IMR-90 (cell line): Measurements from ENCODE around the gene MGAT5B. TPM values are rescaled to one million over a fixed set of nuclear protein-coding genes. Genes with fewer than 3 reads are reported as not detected.

Experiments
- ATAC-seq: fragments of 200-7000 bp; cut with Tn5 transposase; 2 replicates; pipeline ENCODE4 v1.9.1; 2020; ENCODE audit warnings: low read depth, mild to moderate bottlenecking, moderate library complexity
- BruUV-seq: library from RNA; stranded (reverse); fragments of 400-500 nt; replicated peaks from 2 replicates; lab custom pipeline; 2021; lab: Mats Ljungman, UMichigan
- CTCF ChIA-PET: fragments of 300-600 bp; formaldehyde crosslinking; extraction: SDS; loops from one replicate; lab custom pipeline; 2021; ENCODE audit warnings: antibody characterized with exemption; lab: Yijun Ruan, JAX
- POLR2A ChIA-PET: fragments of 300-600 bp; sonication (Branson Sonifier 250); formaldehyde crosslinking; loops from one replicate; lab custom pipeline; 2022; ENCODE audit warnings: antibody characterized with exemption; ENCODE audit not compliant: unreplicated experiment; lab: Charles Lee
- DNase-seq: peaks from one replicate; pipeline ENCODE4 v3.0.0; 2013
- H2AFZ ChIP-seq: replicated peaks from 2 replicates; pipeline ENCODE3; 2013; ENCODE audit warnings: low read length, mild to moderate bottlenecking; ENCODE audit not compliant: poor library complexity
- H2AK5ac ChIP-seq: 2 replicates; pipeline ENCODE4 v1.6.1; 2013; ENCODE audit warnings: low read depth, low read length, inconsistent platforms
- H2AK9ac ChIP-seq: replicated peaks from 2 replicates; pipeline ENCODE3; 2013; ENCODE audit warnings: mild to moderate bottlenecking, low read depth, low read length, moderate library complexity; ENCODE audit not compliant: poor library complexity
- H2BK120ac ChIP-seq: 2 replicates; pipeline ENCODE4 v1.6.1; 2013; ENCODE audit warnings: low read depth, low read length, inconsistent platforms
- H2BK15ac ChIP-seq: 3 replicates; pipeline ENCODE4 v1.6.1; 2013; ENCODE audit warnings: low read depth, low read length, inconsistent platforms
- H2BK20ac ChIP-seq: 2 replicates; pipeline ENCODE4 v1.6.1; 2013; ENCODE audit warnings: low read depth, mild to moderate bottlenecking, inconsistent platforms, low read length, moderate library complexity
- H2BK5ac ChIP-seq: 2 replicates; pipeline ENCODE4 v1.6.1; 2013; ENCODE audit warnings: mild to moderate bottlenecking, low read depth, low read length, inconsistent platforms; ENCODE audit not compliant: poor library complexity, severe bottlenecking
- H3K14ac ChIP-seq: replicated peaks from 2 replicates; pipeline ENCODE4 v1.6.1; 2013; ENCODE audit warnings: low read depth, low read length, inconsistent platforms
- H3K18ac ChIP-seq: 2 replicates; pipeline ENCODE4 v1.6.1; 2013; ENCODE audit warnings: low read depth, low read length, control low read depth
- H3K23ac ChIP-seq: 2 replicates; pipeline ENCODE4 v1.6.1; 2013; ENCODE audit warnings: low read depth, low read length, inconsistent platforms
- H3K27ac ChIP-seq: 2 replicates; pipeline ENCODE4 v1.5.1; 2013; ENCODE audit warnings: mild to moderate bottlenecking, control low read depth, low read length; ENCODE audit not compliant: insufficient read depth
- H3K27me3 ChIP-seq: 2 replicates; pipeline ENCODE4 v1.6.1; 2013; ENCODE audit warnings: low read length; ENCODE audit not compliant: control insufficient read depth, insufficient read depth
- H3K36me3 ChIP-seq: 2 replicates; pipeline ENCODE4 v1.6.1; 2013; ENCODE audit warnings: low read length, mixed read lengths; ENCODE audit not compliant: control insufficient read depth, insufficient read depth
- H3K4ac ChIP-seq: 2 replicates; pipeline ENCODE4 v1.6.1; 2013; ENCODE audit warnings: low read depth, low read length, inconsistent platforms
- H3K4me1 ChIP-seq: 2 replicates; pipeline ENCODE4 v1.6.1; 2013; ENCODE audit warnings: low read length, mixed read lengths; ENCODE audit not compliant: control insufficient read depth, insufficient read depth
- H3K4me2 ChIP-seq: 2 replicates; pipeline ENCODE4 v1.6.1; 2013; ENCODE audit warnings: low read depth, mild to moderate bottlenecking, control low read depth, low read length, moderate library complexity
- H3K4me3 ChIP-seq: 2 replicates; pipeline ENCODE4 v1.5.1; 2013; ENCODE audit warnings: low read depth, mild to moderate bottlenecking, control low read depth, low read length, moderate library complexity; ENCODE audit not compliant: insufficient read depth
- H3K56ac ChIP-seq: 2 replicates; pipeline ENCODE4 v1.6.1; 2013; ENCODE audit warnings: low read length, inconsistent platforms; ENCODE audit not compliant: insufficient read depth; ENCODE audit errors: extremely low read depth
- H3K79me1 ChIP-seq, 2 experiments: 2 replicates each; pipeline ENCODE4 v1.6.1; 2013; ENCODE audit warnings: low read length in 2 of 2, inconsistent platforms in 1 of 2, low read depth in 1 of 2
- H3K9ac ChIP-seq: 2 replicates; pipeline ENCODE4 v1.6.1; 2013; ENCODE audit warnings: low read depth, low read length, control low read depth
- H3K9me1 ChIP-seq: 2 replicates; pipeline ENCODE4 v1.6.1; 2013; ENCODE audit warnings: low read length, inconsistent platforms; ENCODE audit not compliant: insufficient read depth
- H3K9me3 ChIP-seq: 2 replicates; pipeline ENCODE4 v1.6.1; 2013; ENCODE audit warnings: low read length; ENCODE audit not compliant: control insufficient read depth, insufficient read depth
- H4K20me1 ChIP-seq: 2 replicates; pipeline ENCODE4 v1.6.1; 2013; ENCODE audit warnings: low read length, inconsistent platforms; ENCODE audit not compliant: insufficient read depth
- H4K5ac ChIP-seq: 2 replicates; pipeline ENCODE4 v1.6.1; 2013; ENCODE audit warnings: mild to moderate bottlenecking, low read depth, low read length, control low read depth
- H4K8ac ChIP-seq, 2 experiments: 2 replicates each; pipeline ENCODE4 v1.6.1; 2013; ENCODE audit warnings: low read depth in 2 of 2, low read length in 2 of 2, control low read depth in 1 of 2, inconsistent platforms in 1 of 2
- H4K91ac ChIP-seq: 2 replicates; pipeline ENCODE4 v1.6.1; 2013; ENCODE audit warnings: low read depth, low read length, inconsistent platforms; ENCODE audit not compliant: insufficient read depth
- BHLHE40 ChIP-seq: fragments of 150-350 bp; IDR thresholded peaks from 2 replicates; pipeline ENCODE4 v1.6.1; 2016; ENCODE audit warnings: mild to moderate bottlenecking, low read depth, low read length
- CEBPB ChIP-seq: IDR thresholded peaks from 2 replicates; pipeline ENCODE4 v1.6.1; 2012; ENCODE audit warnings: low read depth, low read length, improper control_type of control experiment
- FOS ChIP-seq: fragments of 150-350 bp; IDR thresholded peaks from 2 replicates; pipeline ENCODE4 v1.6.1; 2016; ENCODE audit warnings: low read depth, low read length
- MAFK ChIP-seq: IDR thresholded peaks from 2 replicates; pipeline ENCODE4 v1.6.1; 2012; ENCODE audit warnings: low read depth, low read length, improper control_type of control experiment
- MAZ ChIP-seq: IDR thresholded peaks from 2 replicates; pipeline ENCODE4 v1.6.1; 2012; ENCODE audit warnings: low read depth, mild to moderate bottlenecking, low read length, improper control_type of control experiment, moderate library complexity, borderline replicate concordance
- MXI1 ChIP-seq: IDR thresholded peaks from 2 replicates; pipeline ENCODE4 v1.6.1; 2012; ENCODE audit warnings: low read depth, mild to moderate bottlenecking, low read length, moderate library complexity, borderline replicate concordance
- NFE2L2 ChIP-seq: fragments of 150-350 bp; IDR thresholded peaks from 2 replicates; pipeline ENCODE4 v1.6.1; 2016; ENCODE audit warnings: low read depth, mild to moderate bottlenecking, low read length
- POLR2A ChIP-seq: IDR thresholded peaks from 2 replicates; pipeline ENCODE4 v1.6.1; 2012; ENCODE audit warnings: mild to moderate bottlenecking, low read depth, low read length
- RCOR1 ChIP-seq: IDR thresholded peaks from 2 replicates; pipeline ENCODE4 v1.6.1; 2012; ENCODE audit warnings: mild to moderate bottlenecking, low read length, improper control_type of control experiment; ENCODE audit not compliant: insufficient replicate concordance
- RFX5 ChIP-seq: IDR thresholded peaks from 2 replicates; pipeline ENCODE4 v1.8.0; 2012; ENCODE audit warnings: low read depth, mild to moderate bottlenecking, low read length, moderate library complexity
- WGBS, 2 experiments: methylation state at CpG; one replicate each; pipeline versions ENCODE4 v1.1.5 to v1.1.7; 2013; ENCODE audit warnings: missing lambda C conversion rate in 2 of 2; ENCODE audit not compliant: insufficient read length in 1 of 2; ENCODE audit errors: extremely low coverage in 2 of 2; 5-methylcytosine and 5-hydroxymethylcytosine counted together
- dilution Hi-C: fragments of 300-500 bp; cut with HindIII; formaldehyde crosslinking; loops from one replicate; pipeline ENCODE4 v1.14.3; 2018; ENCODE audit warnings: low sequenced_read_pairs; ENCODE audit not compliant: unreplicated experiment
- in situ Hi-C: fragments of 300-500 bp; cut with MboI; formaldehyde crosslinking; loops from 3 replicates; pipeline ENCODE4 v1.14.3; 2019; ENCODE audit warnings: low sequenced_read_pairs, inconsistent platforms, mixed read lengths
- intact Hi-C: fragments of 100-400 bp; cut with micrococcal nuclease; formaldehyde crosslinking; loops from 2 replicates; pipeline ENCODE4 v1.10.0; 2022
- polyA plus RNA-seq, 3 experiments: library from polyadenylated mRNA; depleted of rRNA; stranded (reverse); fragments of >200 nt; gene quantifications; 2 replicates each; pipeline ENCODE4 v1.2.3, GENCODE V29; 2012; ENCODE audit warnings: low replicate concordance in 1 of 3
- total RNA-seq: library from RNA; depleted of rRNA; stranded (reverse); fragments of >200 nt; gene quantifications from 2 replicates; pipeline ENCODE4 v1.2.3, GENCODE V29; 2012
- TF ChIP-seq, protein P1 (sequence below): fragments of 150-350 bp; IDR thresholded peaks from 2 replicates; pipeline ENCODE4 v1.6.1; 2017; ENCODE audit warnings: mild to moderate bottlenecking, antibody characterized with exemption, low read length, low read depth
- TF ChIP-seq, protein P2 (sequence below): fragments of 150-350 bp; IDR thresholded peaks from 2 replicates; pipeline ENCODE4 v1.6.1; 2016; ENCODE audit warnings: low read depth, mild to moderate bottlenecking, low read length, moderate library complexity, borderline replicate concordance
- TF ChIP-seq, protein P3 (sequence below): conservative IDR thresholded peaks from 2 replicates; pipeline ENCODE4 v1.5.1; 2012; ENCODE audit warnings: mild to moderate bottlenecking, low read depth, low read length, improper control_type of control experiment

The MGAT5B gene
- total and polyA plus RNA-seq, 2 of the 4 experiments (the other 2 are of a cell fraction), result 0.54 to 2.0 TPM

DNA sequence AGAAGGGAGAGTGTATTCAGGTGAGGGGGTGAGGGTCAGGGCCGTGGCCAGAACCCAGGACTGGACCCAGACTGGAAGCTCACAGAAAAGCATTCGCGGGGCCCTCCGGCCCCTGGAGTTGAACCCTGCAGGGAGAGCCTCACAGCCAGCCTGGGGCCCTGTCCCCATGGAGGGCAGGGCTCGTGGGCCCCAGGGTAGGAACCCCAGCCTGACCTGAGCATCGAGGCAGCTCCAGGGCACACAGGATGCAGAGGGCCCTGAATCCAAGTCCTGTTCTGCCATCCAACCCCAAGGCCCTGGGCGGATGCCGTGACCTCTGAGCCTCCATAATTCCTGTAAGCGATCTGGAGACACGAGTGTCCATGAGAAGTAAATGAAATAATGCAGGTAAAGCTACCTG is 79.1 kb downstream of the MGAT5B start:
- H3K79me1 ChIP-seq, result no peaks in the 10 kb centered on the region
- H3K9me1 ChIP-seq, result no peaks in the 10 kb centered on the region
- H3K4me1 ChIP-seq, result no peaks in the 10 kb centered on the region
- H3K4ac ChIP-seq, result no peak overlapping the region
- no peak overlapping the region for H3K18ac ChIP-seq
- H3K27me3 ChIP-seq, result peaks cover 15% of the 10 kb centered on the region; the same call in 1 of the 2 replicates
- in situ Hi-C loops, result no loop called here
- no peak overlapping the region for H4K8ac ChIP-seq
- no peak overlapping the region for H3K23ac ChIP-seq
- H4K91ac ChIP-seq, result no peak overlapping the region
- H3K4me3 ChIP-seq, result no peak overlapping the region
- H3K4me2 ChIP-seq, result no peak overlapping the region
- intact Hi-C loops, result no loop called here
- no peak overlapping the region for H3K27ac ChIP-seq
- ChIA-PET CTCF (interaction anchor here (0.5 kb wide), 1 partner anchor 13 kb away, joined by 3 read pairs; no protein-coding TSS in a partner anchor), POLR2A (no interaction called here)
- no peaks in the 10 kb centered on the region for H4K20me1 ChIP-seq
- TF ChIP-seq CEBPB, result no peak
- TF ChIP-seq RFX5, result no peak
- TF ChIP-seq, protein P1, sequence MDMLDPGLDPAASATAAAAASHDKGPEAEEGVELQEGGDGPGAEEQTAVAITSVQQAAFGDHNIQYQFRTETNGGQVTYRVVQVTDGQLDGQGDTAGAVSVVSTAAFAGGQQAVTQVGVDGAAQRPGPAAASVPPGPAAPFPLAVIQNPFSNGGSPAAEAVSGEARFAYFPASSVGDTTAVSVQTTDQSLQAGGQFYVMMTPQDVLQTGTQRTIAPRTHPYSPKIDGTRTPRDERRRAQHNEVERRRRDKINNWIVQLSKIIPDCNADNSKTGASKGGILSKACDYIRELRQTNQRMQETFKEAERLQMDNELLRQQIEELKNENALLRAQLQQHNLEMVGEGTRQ, result no peak
- TF ChIP-seq, protein P2, sequence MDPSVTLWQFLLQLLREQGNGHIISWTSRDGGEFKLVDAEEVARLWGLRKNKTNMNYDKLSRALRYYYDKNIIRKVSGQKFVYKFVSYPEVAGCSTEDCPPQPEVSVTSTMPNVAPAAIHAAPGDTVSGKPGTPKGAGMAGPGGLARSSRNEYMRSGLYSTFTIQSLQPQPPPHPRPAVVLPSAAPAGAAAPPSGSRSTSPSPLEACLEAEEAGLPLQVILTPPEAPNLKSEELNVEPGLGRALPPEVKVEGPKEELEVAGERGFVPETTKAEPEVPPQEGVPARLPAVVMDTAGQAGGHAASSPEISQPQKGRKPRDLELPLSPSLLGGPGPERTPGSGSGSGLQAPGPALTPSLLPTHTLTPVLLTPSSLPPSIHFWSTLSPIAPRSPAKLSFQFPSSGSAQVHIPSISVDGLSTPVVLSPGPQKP, result no peak
- TF ChIP-seq NFE2L2, result no peak
- TF ChIP-seq, protein P3, sequence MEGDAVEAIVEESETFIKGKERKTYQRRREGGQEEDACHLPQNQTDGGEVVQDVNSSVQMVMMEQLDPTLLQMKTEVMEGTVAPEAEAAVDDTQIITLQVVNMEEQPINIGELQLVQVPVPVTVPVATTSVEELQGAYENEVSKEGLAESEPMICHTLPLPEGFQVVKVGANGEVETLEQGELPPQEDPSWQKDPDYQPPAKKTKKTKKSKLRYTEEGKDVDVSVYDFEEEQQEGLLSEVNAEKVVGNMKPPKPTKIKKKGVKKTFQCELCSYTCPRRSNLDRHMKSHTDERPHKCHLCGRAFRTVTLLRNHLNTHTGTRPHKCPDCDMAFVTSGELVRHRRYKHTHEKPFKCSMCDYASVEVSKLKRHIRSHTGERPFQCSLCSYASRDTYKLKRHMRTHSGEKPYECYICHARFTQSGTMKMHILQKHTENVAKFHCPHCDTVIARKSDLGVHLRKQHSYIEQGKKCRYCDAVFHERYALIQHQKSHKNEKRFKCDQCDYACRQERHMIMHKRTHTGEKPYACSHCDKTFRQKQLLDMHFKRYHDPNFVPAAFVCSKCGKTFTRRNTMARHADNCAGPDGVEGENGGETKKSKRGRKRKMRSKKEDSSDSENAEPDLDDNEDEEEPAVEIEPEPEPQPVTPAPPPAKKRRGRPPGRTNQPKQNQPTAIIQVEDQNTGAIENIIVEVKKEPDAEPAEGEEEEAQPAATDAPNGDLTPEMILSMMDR, result no peak
- no peak for TF ChIP-seq POLR2A
- no peak for TF ChIP-seq FOS
- no peak for TF ChIP-seq RCOR1
- no peak for TF ChIP-seq BHLHE40
- no peak for TF ChIP-seq MXI1
- TF ChIP-seq MAFK, result no peak
- TF ChIP-seq MAZ, result no peak
- no TSS peak for BruUV-seq
- H3K9me3 ChIP-seq, result no peaks in the 10 kb centered on the region
- H4K5ac ChIP-seq, result no peak overlapping the region
- no peak overlapping the region for H2BK120ac ChIP-seq
- H2BK20ac ChIP-seq, result no peak overlapping the region
- no peak overlapping the region for H2AK5ac ChIP-seq
- H3K36me3 ChIP-seq, result no peaks in the 10 kb centered on the region
- WGBS, 2 experiments, result 65% methylated on average over 6 of the region's 10 CpGs; no CpG with 5 or more reads in 1 of the 2 experiments
- no peak overlapping the region for H2AFZ ChIP-seq
- dilution Hi-C loops, result no loop called here
- no peak overlapping the region for H3K56ac ChIP-seq
- ATAC-seq (no peak), DNase-seq (no peak)
- no peak overlapping the region for H2BK15ac ChIP-seq
- H3K9ac ChIP-seq, result no peak overlapping the region
- no peak overlapping the region for H3K14ac ChIP-seq
- no peak overlapping the region for H2AK9ac ChIP-seq
- H2BK5ac ChIP-seq, result no peak overlapping the region
